Suprapubic skin (tissue), 4 donors: Measurements from ENCODE around the gene MSRB3. TPM values are rescaled to one million over a fixed set of nuclear protein-coding genes. Genes with fewer than 3 reads are reported as not detected.

Experiments used
- DNase-seq, 2 donors: peaks; one replicate each; pipeline ENCODE4 v3.0.0-alpha.2; 2019; ENCODE audit warnings: low spot score in 2 of 2
- H3K27ac ChIP-seq: fragments of 200-600 bp; sonication (generic); one replicate; pipeline ENCODE4 v1.5.1; 2019
- H3K27me3 ChIP-seq: fragments of 200-600 bp; sonication (generic); one replicate; pipeline ENCODE4 v1.5.1; 2019
- H3K36me3 ChIP-seq: fragments of 200-600 bp; sonication (generic); one replicate; pipeline ENCODE4 v1.5.1; 2019
- H3K4me1 ChIP-seq: fragments of 200-600 bp; sonication (generic); one replicate; pipeline ENCODE4 v1.5.1; 2019
- H3K4me3 ChIP-seq: fragments of 200-600 bp; sonication (generic); one replicate; pipeline ENCODE4 v1.5.1; 2019; ENCODE audit warnings: mild to moderate bottlenecking
- H3K9me3 ChIP-seq: fragments of 200-600 bp; sonication (generic); one replicate; pipeline ENCODE4 v1.5.1; 2019
- CTCF ChIP-seq, 2 donors: fragments of 200-600 bp in 1 of 2; fragments of 450-650 bp in 1 of 2; sonication (generic) in 1 of 2; IDR thresholded peaks; one replicate each; pipeline ENCODE4 v1.5.1; 2016 to 2019; ENCODE audit warnings: antibody characterized with exemption in 2 of 2, mild to moderate bottlenecking in 1 of 2, moderate library complexity in 1 of 2
- EP300 ChIP-seq: sonication (generic); formaldehyde crosslinking; IDR thresholded peaks from one replicate; pipeline ENCODE4 v1.6.1; 2017; ENCODE audit warnings: antibody characterized with exemption
- POLR2A ChIP-seq, 2 donors: fragments of 450-650 bp; IDR thresholded peaks; one replicate each; pipeline ENCODE4 v1.6.1; 2017; ENCODE audit warnings: antibody characterized with exemption in 2 of 2, mild to moderate bottlenecking in 2 of 2, moderate library complexity in 2 of 2
- POLR2AphosphoS5 ChIP-seq, 3 donors: sonication (generic); formaldehyde crosslinking; IDR thresholded peaks; one replicate each; pipeline ENCODE4 v1.6.1; 2017; ENCODE audit warnings: antibody characterized with exemption in 3 of 3
- WGBS: methylation state at CpG from one replicate; pipeline ENCODE4 v1.1.5; 2018; 5-methylcytosine and 5-hydroxymethylcytosine counted together
- total RNA-seq, 4 donors: library from RNA; depleted of rRNA; stranded (reverse); fragments of >200 nt; gene quantifications; one replicate each; pipeline ENCODE4 v1.1.0, GENCODE V29; 2016

The MSRB3 gene
- total RNA-seq, 4 donors from 2014 or later = 5.2 to 16.9 (median 9.8) TPM

GRCh38 chr12:65333649-65334048, 55.2 kb downstream of the MSRB3 start:
- Histone ChIP-seq H3K36me3 (no peaks in the 10 kb centered on the region), H3K27me3 (no peaks in the 10 kb centered on the region), H3K9me3 (no peaks in the 10 kb centered on the region), H3K4me3 (no peak overlapping the region), H3K4me1 (peaks cover 6% of the 10 kb centered on the region), H3K27ac (no peak overlapping the region)
- TF ChIP-seq CTCF (IDR thresholded peaks at IDR 0.05) = no peak
- no peak for TF ChIP-seq POLR2AphosphoS5 (IDR thresholded peaks at IDR 0.05)
- no peak for TF ChIP-seq POLR2A (IDR thresholded peaks at IDR 0.05)
- no peak for TF ChIP-seq EP300
- 95% methylated on average over 5 of the region's 5 CpGs for WGBS
- DNase-seq = no peak

- H3K4me1 ChIP-seq = peaks cover 6% of the 10 kb centered on the region
- no peaks in the 10 kb centered on the region for H3K27me3 ChIP-seq
- no peaks in the 10 kb centered on the region for H3K9me3 ChIP-seq
- TF ChIP-seq CTCF (IDR thresholded peaks at IDR 0.05) (no peak), EP300 (no peak), POLR2A (IDR thresholded peaks at IDR 0.05) (no peak), POLR2AphosphoS5 (IDR thresholded peaks at IDR 0.05) (no peak)
- no peak overlapping the region for H3K4me3 ChIP-seq
- no peak overlapping the region for H3K27ac ChIP-seq
- H3K36me3 ChIP-seq = no peaks in the 10 kb centered on the region
- no peak for DNase-seq
These were observed 56.0 kb downstream of the MSRB3 start for GRCh38 chr12:65334521-65334920.

- TF ChIP-seq POLR2A (IDR thresholded peaks at IDR 0.05) = no peak
- no peak for TF ChIP-seq CTCF (IDR thresholded peaks at IDR 0.05)
- no peak for TF ChIP-seq POLR2AphosphoS5 (IDR thresholded peaks at IDR 0.05)
- TF ChIP-seq EP300 = no peak
- Histone ChIP-seq H3K4me3 (no peak overlapping the region), H3K4me1 (peaks cover 6% of the 10 kb centered on the region), H3K9me3 (no peaks in the 10 kb centered on the region), H3K27ac (no peak overlapping the region), H3K27me3 (no peaks in the 10 kb centered on the region), H3K36me3 (no peaks in the 10 kb centered on the region)
- WGBS = 59% methylated on average over 5 of the region's 5 CpGs
- DNase-seq = no peak
These were observed 56.7 kb downstream of the MSRB3 start for GRCh38 chr12:65335021-65335714.

GRCh38 chr12:65335981-65336380, 57.5 kb downstream of the MSRB3 start:
- H3K9me3 ChIP-seq = no peaks in the 10 kb centered on the region
- no peak overlapping the region for H3K4me3 ChIP-seq
- no peak for DNase-seq
- no peak overlapping the region for H3K27ac ChIP-seq
- H3K36me3 ChIP-seq = no peaks in the 10 kb centered on the region
- peaks cover 6% of the 10 kb centered on the region for H3K4me1 ChIP-seq
- H3K27me3 ChIP-seq = no peaks in the 10 kb centered on the region
- TF ChIP-seq POLR2A (IDR thresholded peaks at IDR 0.05) (no peak), POLR2AphosphoS5 (IDR thresholded peaks at IDR 0.05) (no peak), CTCF (IDR thresholded peaks at IDR 0.05) (no peak), EP300 (no peak)
- WGBS = 86% methylated on average over 1 of the region's 1 CpG

- no peaks in the 10 kb centered on the region for H3K36me3 ChIP-seq
- 91% methylated on average over 1 of the region's 1 CpG for WGBS
- H3K9me3 ChIP-seq = no peaks in the 10 kb centered on the region
- DNase-seq = no peak
- no peak for TF ChIP-seq POLR2AphosphoS5 (IDR thresholded peaks at IDR 0.05)
- no peak for TF ChIP-seq POLR2A (IDR thresholded peaks at IDR 0.05)
- TF ChIP-seq EP300 = no peak
- no peak for TF ChIP-seq CTCF (IDR thresholded peaks at IDR 0.05)
- no peaks in the 10 kb centered on the region for H3K27me3 ChIP-seq
- no peak overlapping the region for H3K27ac ChIP-seq
- H3K4me1 ChIP-seq = peaks cover 6% of the 10 kb centered on the region
- no peak overlapping the region for H3K4me3 ChIP-seq
These were observed 60.7 kb downstream of the MSRB3 start for GRCh38 chr12:65339161-65339560.
